GM12878 (cell line): Measurements from ENCODE around the gene NFILZ. TPM values are rescaled to one million over a fixed set of nuclear protein-coding genes. Genes with fewer than 3 reads are reported as not detected.

Experiments used
- ATAC-seq: fragments of 200-7000 bp; cut with Tn5 transposase; 3 replicates; pipeline ENCODE4 v1.9.1; 2020; ENCODE audit warnings: mild to moderate bottlenecking, moderate library complexity
- BruUV-seq: library from RNA; stranded (reverse); fragments of 400-500 nt; replicated peaks from 2 replicates; lab custom pipeline; 2021; lab: Mats Ljungman, UMichigan
- CTCF ChIA-PET: fragments of 300-600 bp; sonication (Branson Sonifier 250); formaldehyde crosslinking; extraction: SDS; loops from one replicate; lab custom pipeline; 2021; ENCODE audit warnings: inconsistent platforms; lab: Yijun Ruan, JAX
- POLR2A ChIA-PET: fragments of 350-600 bp; formaldehyde crosslinking; extraction: SDS; loops from one replicate; lab custom pipeline; 2021; ENCODE audit warnings: inconsistent platforms; lab: Charles Lee
- RAD21 ChIA-PET: fragments of 300-600 bp; sonication (Branson Sonifier 250); formaldehyde crosslinking; loops from one replicate; lab custom pipeline; 2023; ENCODE audit warnings: antibody characterized with exemption; ENCODE audit not compliant: unreplicated experiment; lab: Charles Lee
- SMC1A ChIA-PET: fragments of 300-600 bp; sonication (Branson Sonifier 250); formaldehyde crosslinking; loops from one replicate; lab custom pipeline; 2023; ENCODE audit not compliant: unreplicated experiment, uncharacterized antibody; lab: Charles Lee
- DNase-seq: peaks from one replicate; pipeline ENCODE4 v3.0.0-alpha.2; 2011; ENCODE audit warnings: low read depth, low spot score
- FAIRE-seq: peaks from 3 replicates; lab custom pipeline; 2011; peaks lifted over from hg19 to GRCh38; lab: Jason Lieb, UNC
- H2AFZ ChIP-seq: 2 replicates; pipeline ENCODE4 v1.6.0; 2011; ENCODE audit warnings: low read depth, low read length, control low read depth; ENCODE audit not compliant: control insufficient read depth
- H3K27ac ChIP-seq: 2 replicates; pipeline ENCODE4 v1.5.1; 2011; ENCODE audit warnings: control low read depth; ENCODE audit not compliant: control insufficient read depth, insufficient read depth
- H3K27me3 ChIP-seq, 2 experiments: replicated peaks in 1 of 2; 2 replicates each; pipeline versions ENCODE4 v1.6.0 to v1.6.1; 2011; ENCODE audit warnings: low read length in 1 of 2; ENCODE audit not compliant: control insufficient read depth in 2 of 2, insufficient read depth in 2 of 2
- H3K36me3 ChIP-seq, 2 experiments: 2 replicates each; pipeline ENCODE4 v1.5.1; 2011; ENCODE audit warnings: low read length in 1 of 2; ENCODE audit not compliant: control insufficient read depth in 2 of 2, insufficient read depth in 2 of 2
- H3K4me1 ChIP-seq: 2 replicates; pipeline ENCODE4 v1.6.1; 2011; ENCODE audit warnings: mild to moderate bottlenecking, low read length, moderate library complexity, mixed read lengths; ENCODE audit not compliant: control insufficient read depth, insufficient read depth
- H3K4me2 ChIP-seq: 2 replicates; pipeline ENCODE4 v1.6.0; 2011; ENCODE audit warnings: control low read depth; ENCODE audit not compliant: control insufficient read depth, insufficient read depth
- H3K4me3 ChIP-seq: fragments of 200-600 bp; sonication (generic); 2 replicates; pipeline ENCODE4 v1.5.1; 2016
- H3K79me2 ChIP-seq: 2 replicates; pipeline ENCODE4 v1.6.0; 2011; ENCODE audit warnings: low read length; ENCODE audit not compliant: control insufficient read depth, insufficient read depth
- H3K9ac ChIP-seq: 2 replicates; pipeline ENCODE4 v1.8.0; 2011; ENCODE audit warnings: low read length, control low read depth, mixed read lengths; ENCODE audit not compliant: control insufficient read depth, insufficient read depth
- H3K9me3 ChIP-seq: replicated peaks from 3 replicates; pipeline ENCODE4 v1.5.1; 2011; ENCODE audit warnings: mild to moderate bottlenecking, low read length; ENCODE audit not compliant: control insufficient read depth, insufficient read depth
- H4K20me1 ChIP-seq: 2 replicates; pipeline ENCODE4 v1.6.0; 2011; ENCODE audit not compliant: control insufficient read depth, insufficient read depth
- ATF2 ChIP-seq: IDR thresholded peaks from 2 replicates; pipeline ENCODE4 v1.6.1; 2012; ENCODE audit warnings: low read length, inconsistent platforms
- BHLHE40 ChIP-seq, 2 experiments: fragments of 450-650 bp in 1 of 2; IDR thresholded peaks; 2 replicates each; pipeline ENCODE4 v1.6.1; 2011 to 2017; ENCODE audit warnings: low read depth in 2 of 2, borderline replicate concordance in 1 of 2, improper control_type of control experiment in 1 of 2, low read length in 1 of 2, mild to moderate bottlenecking in 1 of 2
- CREM ChIP-seq: IDR thresholded peaks from 2 replicates; pipeline ENCODE4 v1.6.1; 2014; ENCODE audit warnings: antibody characterized with exemption, low read depth
- GATAD2B ChIP-seq: fragments of 450-650 bp; conservative IDR thresholded peaks from 2 replicates; pipeline ENCODE4 v1.6.1; 2017; ENCODE audit warnings: low read depth, mild to moderate bottlenecking, moderate library complexity
- IKZF2 ChIP-seq, 2 experiments: fragments of 450-650 bp; IDR thresholded peaks; 2 replicates each; pipeline ENCODE4 v1.6.1; 2017; ENCODE audit warnings: mild to moderate bottlenecking in 2 of 2, moderate library complexity in 2 of 2
- MAX ChIP-seq: IDR thresholded peaks from 2 replicates; pipeline ENCODE4 v1.6.1; 2012; ENCODE audit warnings: low read depth, low read length, improper control_type of control experiment
- NFIC ChIP-seq: IDR thresholded peaks from 2 replicates; pipeline ENCODE4 v1.6.1; 2012; ENCODE audit warnings: low read depth, mild to moderate bottlenecking, inconsistent platforms, low read length, moderate library complexity
- NR2F1 ChIP-seq: fragments of 450-650 bp; conservative IDR thresholded peaks from 2 replicates; pipeline ENCODE4 v1.6.1; 2017; ENCODE audit warnings: mild to moderate bottlenecking
- SMAD1 ChIP-seq: fragments of 450-650 bp; IDR thresholded peaks from 2 replicates; pipeline ENCODE4 v1.6.1; 2018; ENCODE audit warnings: mild to moderate bottlenecking, low read depth; ENCODE audit not compliant: partially characterized antibody
- SMARCA5 ChIP-seq: fragments of 450-650 bp; IDR thresholded peaks from 2 replicates; pipeline ENCODE4 v1.6.1; 2017; ENCODE audit warnings: mild to moderate bottlenecking
- TARDBP ChIP-seq: IDR thresholded peaks from 2 replicates; pipeline ENCODE4 v1.6.1; 2016; ENCODE audit warnings: borderline replicate concordance
- YBX1 ChIP-seq: fragments of 450-650 bp; IDR thresholded peaks from 2 replicates; pipeline ENCODE4 v1.6.1; 2016; ENCODE audit warnings: antibody characterized with exemption
- ZNF217 ChIP-seq: fragments of 450-650 bp; IDR thresholded peaks from 2 replicates; pipeline ENCODE4 v1.6.1; 2017; ENCODE audit warnings: antibody characterized with exemption, mild to moderate bottlenecking
- ZNF622 ChIP-seq: fragments of 450-650 bp; IDR thresholded peaks from 2 replicates; pipeline ENCODE4 v1.6.1; 2017; ENCODE audit warnings: mild to moderate bottlenecking, inconsistent platforms
- WGBS: methylation state at CpG from one replicate; pipeline ENCODE4 v1.1.6; 2016; ENCODE audit warnings: low lambda C conversion rate; ENCODE audit not compliant: insufficient replicate concordance, insufficient coverage; ENCODE audit errors: missing lambda C conversion rate; 5-methylcytosine and 5-hydroxymethylcytosine counted together
- in situ Hi-C: fragments of 300-500 bp; cut with MboI; formaldehyde crosslinking; loops from 9 replicates; pipeline ENCODE4 v1.14.3; 2018; ENCODE audit warnings: mixed read lengths
- intact Hi-C: fragments of 100-400 bp; cut with micrococcal nuclease; formaldehyde crosslinking; loops from one replicate; pipeline ENCODE4 v1.14.2; 2022; ENCODE audit not compliant: unreplicated experiment
- polyA plus RNA-seq, 11 experiments: library from polyadenylated mRNA; depleted of rRNA in 4 of 11; unstranded in 6 of 11; stranded (reverse) in 5 of 11; fragments of >200 nt; fragmentation: Nextera tagmentation in 4 of 11; fragmentation: Illumina TruSeq in 1 of 11; extraction: Ambion mirVana in 4 of 11; extraction: Trizol in 1 of 11; gene quantifications; 1 replicate in 1 of 11; 2 replicates in 10 of 11; pipeline versions ENCODE4 v1.2.1 to v1.2.3, GENCODE V29; 2011 to 2016; ENCODE audit warnings: inconsistent platforms in 2 of 11, missing spikeins in 2 of 11, low read depth in 1 of 11
- total RNA-seq, 4 experiments: library from RNA; depleted of rRNA in 3 of 4; stranded (reverse); fragments of >200 nt in 3 of 4; fragmentation: Illumina TruSeq in 1 of 4; extraction: Trizol in 1 of 4; gene quantifications; 2 replicates each; pipeline versions ENCODE4 v1.2.1 to v1.2.3, GENCODE V29; 2013 to 2021

Gene NFILZ
- total and polyA plus RNA-seq, 10 of the 15 experiments (the other 5 are each of a cell fraction or from before 2014, with no cell fraction given) = not detected

- 58% methylated on average over 17 of the region's 17 CpGs for WGBS
- H3K4me3 ChIP-seq = no peak overlapping the region
- RAD21 ChIA-PET = no interaction called here
- H3K9ac ChIP-seq = no peak overlapping the region
- no peaks in the 10 kb centered on the region for H3K36me3 ChIP-seq
- TF ChIP-seq SMARCA5 (no peak), NFIC (no peak), YBX1 (no peak), MAX (no peak), IKZF2 (IDR thresholded peaks at IDR 0.05) (no peak), CREM (no peak), TARDBP (no peak), BHLHE40 (IDR thresholded peaks at IDR 0.05; ENCODE audit: borderline replicate concordance in 1 of 2, low read depth in 2 of 2, low read length in 1 of 2) (no peak), ZNF622 (no peak), SMAD1 (no peak), ATF2 (no peak), NR2F1 (no peak), ZNF217 (no peak), GATAD2B (no peak)
- CTCF ChIA-PET = no interaction called here
- no peaks in the 10 kb centered on the region for H3K4me1 ChIP-seq
- FAIRE-seq (no peak), ATAC-seq (no peak), DNase-seq (no peak)
- POLR2A ChIA-PET = no interaction called here
- SMC1A ChIA-PET = no interaction called here
- no peak overlapping the region for H2AFZ ChIP-seq
- in situ Hi-C loops = no loop called here
- no peak overlapping the region for H3K4me2 ChIP-seq
- intact Hi-C loops = no loop called here
- no peaks in the 10 kb centered on the region for H3K79me2 ChIP-seq
- no TSS peak for BruUV-seq
- H4K20me1 ChIP-seq = no peaks in the 10 kb centered on the region
- no peaks in the 10 kb centered on the region; a peak in 2 of 4 replicates for H3K27me3 ChIP-seq
- no peak overlapping the region for H3K27ac ChIP-seq
- H3K9me3 ChIP-seq = no peaks in the 10 kb centered on the region; the same call in 2 of the 3 replicates
Observed at GRCh38 chr19:8605514-8605913, 24.9 kb upstream of the NFILZ start.
